A549 (cell line): ENCODE data around the gene ARPC5L. TPM values are rescaled to one million over a fixed set of nuclear protein-coding genes. Genes with fewer than 3 reads are reported as not detected.

Experiments
- ATAC-seq, 2 experiments: fragments of 200-7000 bp in 1 of 2; fragments of >200 bp in 1 of 2; cut with Nextera tagmentation in 1 of 2; cut with Tn5 transposase in 1 of 2; 3 replicates each; pipeline versions ENCODE4 v1.8.0 to v1.9.1; 2018 to 2020; ENCODE audit warnings: mild to moderate bottlenecking in 1 of 2, moderate library complexity in 1 of 2
- CTCF ChIA-PET: fragments of 300-600 bp; sonication (Branson Sonifier 250); formaldehyde crosslinking; extraction: SDS; loops from one replicate; lab custom pipeline; 2021; ENCODE audit warnings: antibody characterized with exemption, inconsistent platforms; lab: Yijun Ruan, JAX
- POLR2A ChIA-PET: fragments of 350-600 bp; formaldehyde crosslinking; extraction: SDS; loops from one replicate; lab custom pipeline; 2021; ENCODE audit warnings: antibody characterized with exemption, inconsistent platforms; lab: Yijun Ruan, JAX
- DNase-seq, 2 experiments: peaks; one replicate each; pipeline versions ENCODE4 v3.0.0 to v3.0.0-alpha.2; 2011 to 2016; ENCODE audit warnings: low read depth in 1 of 2, low spot score in 1 of 2
- FAIRE-seq: peaks from 2 replicates; lab custom pipeline; 2011; peaks lifted over from hg19 to GRCh38; lab: Jason Lieb, UNC
- H3K27ac ChIP-seq, 2 experiments: fragments of >200 bp; sonication (Bioruptor Twin); formaldehyde crosslinking; 3 replicates each; pipeline ENCODE4 v1.5.1; 2016 to 2017
- H3K4me1 ChIP-seq: fragments of >200 bp; sonication (Bioruptor Twin); formaldehyde crosslinking; 3 replicates; pipeline ENCODE4 v1.6.1; 2016
- H3K4me2 ChIP-seq: fragments of >200 bp; sonication (Bioruptor Twin); formaldehyde crosslinking; 3 replicates; pipeline ENCODE4 v1.6.1; 2016
- H3K4me3 ChIP-seq: fragments of >200 bp; sonication (Bioruptor Twin); formaldehyde crosslinking; 3 replicates; pipeline ENCODE4 v1.5.1; 2016
- H3K9me3 ChIP-seq: fragments of >200 bp; sonication (Bioruptor Twin); formaldehyde crosslinking; 3 replicates; pipeline ENCODE4 v1.6.1; 2016
- BCL3 ChIP-seq: fragments of >200 bp; sonication (Bioruptor Twin); formaldehyde crosslinking; IDR thresholded peaks from 3 replicates; pipeline ENCODE4 v1.6.1; 2016
- EHF ChIP-seq: fragments of 250-450 bp; sonication (Bioruptor Pico); IDR thresholded peaks from 2 replicates; pipeline ENCODE4 v1.5.0; 2020; ENCODE audit warnings: mild to moderate bottlenecking
- EP300 ChIP-seq, 2 experiments: fragments of >200 bp; sonication (Bioruptor Twin); formaldehyde crosslinking; IDR thresholded peaks; 2 replicates in 1 of 2; 3 replicates in 1 of 2; pipeline ENCODE4 v1.6.1; 2016 to 2017
- ESRRA ChIP-seq: fragments of 150-350 bp; IDR thresholded peaks from 2 replicates; pipeline ENCODE4 v1.6.1; 2014; ENCODE audit warnings: mild to moderate bottlenecking, low read length, borderline replicate concordance
- FOSL2 ChIP-seq, 2 experiments: fragments of 450-650 bp in 1 of 2; fragments of >200 bp in 1 of 2; sonication (Bioruptor Twin) in 1 of 2; formaldehyde crosslinking; IDR thresholded peaks; 2 replicates each; pipeline versions ENCODE4 v1.5.0 to v1.6.1; 2016 to 2020; ENCODE audit warnings: mild to moderate bottlenecking in 1 of 2, moderate library complexity in 1 of 2
- HDAC2 ChIP-seq: fragments of 200-600 bp; sonication (generic); IDR thresholded peaks from 2 replicates; pipeline ENCODE4 v1.6.1; 2016
- HEYL ChIP-seq: fragments of 250-450 bp; sonication (Bioruptor Pico); IDR thresholded peaks from 2 replicates; pipeline ENCODE4 v1.8.0; 2021; ENCODE audit warnings: mild to moderate bottlenecking, moderate library complexity
- HMGXB4 ChIP-seq: fragments of 250-450 bp; sonication (Bioruptor Pico); IDR thresholded peaks from 2 replicates; pipeline ENCODE4 v1.5.0; 2021; ENCODE audit warnings: mild to moderate bottlenecking, moderate library complexity, borderline replicate concordance
- MAZ ChIP-seq: fragments of 150-350 bp; IDR thresholded peaks from 2 replicates; pipeline ENCODE4 v1.6.1; 2014; ENCODE audit warnings: antibody characterized with exemption, low read depth, low read length, borderline replicate concordance
- MYC ChIP-seq: IDR thresholded peaks from 2 replicates; pipeline ENCODE4 v1.6.1; 2012; ENCODE audit warnings: mild to moderate bottlenecking, inconsistent platforms, low read length, improper control_type of control experiment, borderline replicate concordance
- NPAS2 ChIP-seq: fragments of 250-450 bp; sonication (Bioruptor Pico); IDR thresholded peaks from 2 replicates; pipeline ENCODE4 v1.8.0; 2022; ENCODE audit warnings: mild to moderate bottlenecking, moderate library complexity, borderline replicate concordance
- POLR2A ChIP-seq: IDR thresholded peaks from 2 replicates; pipeline ENCODE4 v1.6.1; 2012; ENCODE audit warnings: mild to moderate bottlenecking, low read length
- POLR2AphosphoS2 ChIP-seq: conservative IDR thresholded peaks from 2 replicates; pipeline ENCODE4 v1.6.1; 2012; ENCODE audit warnings: low read length, improper control_type of control experiment, inconsistent platforms
- RAD21 ChIP-seq, 2 experiments: fragments of >200 bp in 1 of 2; sonication (Bioruptor Twin) in 1 of 2; formaldehyde crosslinking in 1 of 2; IDR thresholded peaks in 1 of 2; conservative IDR thresholded peaks in 1 of 2; 2 replicates in 1 of 2; 3 replicates in 1 of 2; pipeline ENCODE4 v1.6.1; 2012 to 2018; ENCODE audit warnings: inconsistent platforms in 1 of 2
- RCOR1 ChIP-seq: fragments of 150-350 bp; IDR thresholded peaks from 2 replicates; pipeline ENCODE4 v1.6.1; 2014; ENCODE audit warnings: antibody characterized with exemption, low read length, low read depth
- REST ChIP-seq: fragments of 200-600 bp; sonication (generic); IDR thresholded peaks from 2 replicates; pipeline ENCODE4 v1.6.1; 2016; ENCODE audit warnings: antibody characterized with exemption, mild to moderate bottlenecking, moderate library complexity
- RNF2 ChIP-seq: fragments of 200-600 bp; sonication (generic); IDR thresholded peaks from 2 replicates; pipeline ENCODE4 v1.6.1; 2016; ENCODE audit warnings: low read depth, mild to moderate bottlenecking, antibody characterized with exemption, moderate library complexity, borderline replicate concordance
- ZC3H11A ChIP-seq: fragments of 450-650 bp; IDR thresholded peaks from 2 replicates; pipeline ENCODE4 v1.6.1; 2014; ENCODE audit warnings: antibody characterized with exemption, mild to moderate bottlenecking
- ZSCAN20 ChIP-seq: fragments of 250-450 bp; sonication (Bioruptor Pico); IDR thresholded peaks from 2 replicates; pipeline ENCODE4 v1.8.0; 2022; ENCODE audit warnings: mild to moderate bottlenecking, moderate library complexity
- WGBS: methylation state at CpG from one replicate; pipeline ENCODE4 v1.1.6; 2017; ENCODE audit errors: missing lambda C conversion rate; 5-methylcytosine and 5-hydroxymethylcytosine counted together
- polyA plus RNA-seq, 4 experiments: library from polyadenylated mRNA; depleted of rRNA in 3 of 4; stranded (reverse); fragments of >200 nt; fragmentation: RNase III in 1 of 4; extraction: RNeasy Plus Mini Kit Qiagen cat#74134 plus additional on column Dnase treatment in 1 of 4; gene quantifications; 2 replicates in 3 of 4; 3 replicates in 1 of 4; pipeline ENCODE4 v1.2.3, GENCODE V29; 2011 to 2017
- TF ChIP-seq, protein P1 (sequence below): IDR thresholded peaks from 2 replicates; pipeline ENCODE4 v1.6.1; 2012; ENCODE audit warnings: low read depth, borderline replicate concordance

ARPC5L gene
- polyA plus RNA-seq, 2 of the 4 experiments (the other 2 are of a cell fraction), result 59.4 to 62.8 TPM

DNA sequence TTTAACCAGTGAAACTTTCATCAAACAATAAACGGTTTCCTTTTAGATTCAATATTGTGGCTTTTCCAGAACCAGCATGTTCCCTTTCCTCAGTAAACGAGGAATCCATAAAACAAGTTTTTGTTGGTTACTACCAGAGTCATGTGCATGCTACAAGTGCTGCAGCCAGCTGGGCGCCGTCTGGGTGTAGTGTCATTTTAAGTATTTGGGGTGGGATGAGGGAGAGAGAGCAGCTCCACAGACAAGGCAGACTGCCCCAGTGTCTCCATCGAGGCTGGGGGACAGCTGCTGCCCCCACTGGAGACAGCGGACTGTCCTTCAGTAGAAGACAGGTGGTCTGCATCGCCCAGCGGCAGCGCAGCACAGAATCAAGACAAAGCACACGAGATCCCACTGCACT lies 17.3 kb downstream of the ARPC5L start:
- Histone ChIP-seq H3K4me1 (no peaks in the 10 kb centered on the region), H3K27ac (no peak overlapping the region), H3K4me3 (no peak overlapping the region), H3K9me3 (no peaks in the 10 kb centered on the region), H3K4me2 (no peak overlapping the region)
- POLR2A ChIA-PET, result no interaction called here
- no peak for DNase-seq
- no peak for FAIRE-seq
- CTCF ChIA-PET, result interaction anchor here (0.9 to 2.2 kb wide), 4 partner anchors 8 to 27 kb away, joined by 3 to 9 read pairs (median 4); partner anchors contain the start of genes ARPC5L and RPL35
- WGBS, result 83% methylated on average over 10 of the region's 10 CpGs
- no peak for ATAC-seq
- no peak for TF ChIP-seq FOSL2 (IDR thresholded peaks at IDR 0.05)
- no peak for TF ChIP-seq FOSL2 (CRISPR knock-in tag; IDR thresholded peaks at IDR 0.05)
- TF ChIP-seq ESRRA, result no peak
- TF ChIP-seq MYC, result no peak

DNA sequence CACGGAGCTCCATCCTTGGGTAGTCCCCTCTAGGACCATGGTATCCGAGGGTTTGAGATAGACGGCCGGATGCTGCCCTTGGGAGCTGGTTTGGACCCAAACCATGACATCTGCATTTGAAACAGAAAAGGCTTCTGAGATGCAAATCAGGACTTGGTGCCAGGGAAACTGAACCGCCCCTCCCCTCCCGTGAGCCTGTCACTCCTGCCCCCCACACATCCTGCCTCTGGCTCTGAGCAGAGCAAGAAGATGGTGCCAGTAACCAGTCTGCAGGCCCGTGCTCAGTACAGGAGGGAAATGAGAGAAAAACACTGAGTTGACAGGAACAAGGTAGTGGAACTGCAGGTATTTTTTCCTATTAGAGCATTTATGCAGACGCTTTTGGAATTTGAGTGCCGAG lies 18.6 kb downstream of the ARPC5L start:
- POLR2A ChIA-PET, result interaction anchor here (0.5 kb wide), 1 partner anchor 488 kb away, joined by 4 read pairs; no protein-coding TSS in a partner anchor
- 80% methylated on average over 9 of the region's 9 CpGs for WGBS

GRCh38 chr9:124881138-124881743 lies 19.3 kb downstream of the ARPC5L start:
- DNase-seq (no peak), FAIRE-seq (no peak), ATAC-seq (no peak)
- no peak for TF ChIP-seq BCL3
- TF ChIP-seq MAZ, result no peak
- TF ChIP-seq NPAS2 (CRISPR knock-in tag), result no peak
- TF ChIP-seq HMGXB4, result no peak
- TF ChIP-seq HDAC2, result no peak
- TF ChIP-seq POLR2AphosphoS2, result no peak
- no peak for TF ChIP-seq HEYL (CRISPR knock-in tag)
- no peak for TF ChIP-seq EP300 (IDR thresholded peaks at IDR 0.05)
- no peak for TF ChIP-seq ZSCAN20 (CRISPR knock-in tag)
- TF ChIP-seq POLR2A, result no peak
- TF ChIP-seq, protein P1, sequence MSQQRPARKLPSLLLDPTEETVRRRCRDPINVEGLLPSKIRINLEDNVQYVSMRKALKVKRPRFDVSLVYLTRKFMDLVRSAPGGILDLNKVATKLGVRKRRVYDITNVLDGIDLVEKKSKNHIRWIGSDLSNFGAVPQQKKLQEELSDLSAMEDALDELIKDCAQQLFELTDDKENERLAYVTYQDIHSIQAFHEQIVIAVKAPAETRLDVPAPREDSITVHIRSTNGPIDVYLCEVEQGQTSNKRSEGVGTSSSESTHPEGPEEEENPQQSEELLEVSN, result no peak
- Histone ChIP-seq H3K9me3 (no peaks in the 10 kb centered on the region), H3K4me1 (no peaks in the 10 kb centered on the region), H3K4me2 (no peak overlapping the region), H3K27ac (no peak overlapping the region), H3K4me3 (no peak overlapping the region)
- POLR2A ChIA-PET, result no interaction called here
- 94% methylated on average over 16 of the region's 16 CpGs for WGBS
- CTCF ChIA-PET, result interaction anchor here (1.1 to 3.5 kb wide), 3 partner anchors 9 to 263 kb away, joined by 3 to 18 read pairs (median 8); partner anchors contain the start of gene SCAI

More for the DNA sequence above, 18.6 kb downstream of the ARPC5L start:
- CTCF ChIA-PET, result interaction anchor here (1.5 to 3.5 kb wide), 3 partner anchors 8 to 17 kb away, joined by 3 to 18 read pairs (median 8); no protein-coding TSS in a partner anchor
- Histone ChIP-seq H3K4me1 (no peaks in the 10 kb centered on the region), H3K9me3 (no peaks in the 10 kb centered on the region), H3K4me2 (no peak overlapping the region), H3K4me3 (no peak overlapping the region), H3K27ac (no peak overlapping the region)
- DNase-seq (no peak), ATAC-seq (no peak), FAIRE-seq (no peak)
- no peak for TF ChIP-seq REST
- no peak for TF ChIP-seq RCOR1
- no peak for TF ChIP-seq EHF (CRISPR knock-in tag)
- TF ChIP-seq RNF2, result no peak
- TF ChIP-seq MYC, result no peak
- no peak for TF ChIP-seq ZC3H11A
- TF ChIP-seq FOSL2 (IDR thresholded peaks at IDR 0.05), result no peak
- TF ChIP-seq FOSL2 (CRISPR knock-in tag; IDR thresholded peaks at IDR 0.05), result no peak
- no peak for TF ChIP-seq POLR2A
- TF ChIP-seq, protein P1, result no peak
- TF ChIP-seq RAD21 (conservative IDR thresholded peaks at IDR 0.05 in 1 of 2, IDR thresholded peaks at IDR 0.05 in 1 of 2), result no peak
